ENCODE data around the gene USP17L27. TPM values are rescaled to one million over a fixed set of nuclear protein-coding genes. Genes with fewer than 3 reads are reported as not detected.
A peak's percentile ranks its signal among the peaks of the same experiment; 100 is the strongest.
"Not testable (repeated sequence)": the region's sequence is repeated elsewhere in the genome, so short reads cannot be mapped to it uniquely, and the experiment has no call there.

USP17L27 gene
- total and polyA plus RNA-seq, 8 donors, result not detected

- ATAC-seq; H3K36me3 ChIP-seq; H3K27ac ChIP-seq; H3K27me3 ChIP-seq; H3K4me1 ChIP-seq; intact Hi-C loops (cut with DNase I); H3K9me3 ChIP-seq: not testable (repeated sequence)
- peak; percentile 46 to 69 for TF ChIP-seq CTCF (IDR thresholded peaks at IDR 0.05)
- peak in 3 of 4 donors; percentile 2 to 68 (median 9) for DNase-seq
- peak overlapping the region; percentile 20 to 28 for H3K4me3 ChIP-seq
Measured at GRCh38 chr4:9381012-9381534, 37.1 kb downstream of the USP17L27 start.

- H3K36me3 ChIP-seq, result no peaks in the 10 kb centered on the region
- H3K27me3 ChIP-seq, result no peaks in the 10 kb centered on the region
- intact Hi-C loops (cut with DNase I), result no loop called here
- ATAC-seq, result no peak
- no peak overlapping the region for H3K27ac ChIP-seq
- no peak for DNase-seq
- no peaks in the 10 kb centered on the region for H3K4me1 ChIP-seq
- no peak overlapping the region for H3K4me3 ChIP-seq
- TF ChIP-seq CTCF (IDR thresholded peaks at IDR 0.05), result no peak
- no peaks in the 10 kb centered on the region for H3K9me3 ChIP-seq
Measured at GRCh38 chr4:9384126-9384525, 40.2 kb downstream of the USP17L27 start.

GRCh38 chr4:9389001-9389400 lies 45.1 kb downstream of the USP17L27 start:
- ATAC-seq; H3K9me3 ChIP-seq; H3K4me1 ChIP-seq; H3K4me3 ChIP-seq; H3K36me3 ChIP-seq; H3K27ac ChIP-seq; H3K27me3 ChIP-seq; intact Hi-C loops (cut with DNase I); DNase-seq: not testable (repeated sequence)

Other genes starting within 250 kb of the USP17L27 start
- gene FAM90A26, start 173.7 kb upstream of the USP17L27 start, total RNA-seq, result not detected
- gene FAM90A26, start 173.7 kb upstream of the USP17L27 start, polyA plus RNA-seq (ENCODE audit: insufficient read length in 6 of 6), result under 1 TPM; 0.08 to 0.23 (median 0.14) TPM
- not detected for gene USP17L10, start 133.5 kb upstream of the USP17L27 start, total RNA-seq
- not detected for gene USP17L10, start 133.5 kb upstream of the USP17L27 start, polyA plus RNA-seq (ENCODE audit: insufficient read length in 6 of 6)
- gene USP17L11, start 128.7 kb upstream of the USP17L27 start, total RNA-seq, result not detected
- not detected for gene USP17L11, start 128.7 kb upstream of the USP17L27 start, polyA plus RNA-seq (ENCODE audit: insufficient read length in 6 of 6)
- gene USP17L12, start 124.0 kb upstream of the USP17L27 start, total RNA-seq, result not detected
- not detected for gene USP17L12, start 124.0 kb upstream of the USP17L27 start, polyA plus RNA-seq (ENCODE audit: insufficient read length in 6 of 6)
- gene USP17L13, start 119.3 kb upstream of the USP17L27 start, total RNA-seq, result not detected
- not detected for gene USP17L13, start 119.3 kb upstream of the USP17L27 start, polyA plus RNA-seq (ENCODE audit: insufficient read length in 6 of 6)
- gene USP17L15, start 109.8 kb upstream of the USP17L27 start, total RNA-seq, result not detected
- gene USP17L15, start 109.8 kb upstream of the USP17L27 start, polyA plus RNA-seq (ENCODE audit: insufficient read length in 6 of 6), result not detected
- gene USP17L17, start 100.3 kb upstream of the USP17L27 start, total RNA-seq, result not detected
- gene USP17L17, start 100.3 kb upstream of the USP17L27 start, polyA plus RNA-seq (ENCODE audit: insufficient read length in 6 of 6), result not detected
- gene USP17L18, start 95.5 kb upstream of the USP17L27 start, total RNA-seq, result not detected
- not detected for gene USP17L18, start 95.5 kb upstream of the USP17L27 start, polyA plus RNA-seq (ENCODE audit: insufficient read length in 6 of 6)
- not detected for gene USP17L19, start 90.8 kb upstream of the USP17L27 start, total RNA-seq
- not detected for gene USP17L19, start 90.8 kb upstream of the USP17L27 start, polyA plus RNA-seq (ENCODE audit: insufficient read length in 6 of 6)
- not detected for gene USP17L20, start 86.0 kb upstream of the USP17L27 start, total RNA-seq
- gene USP17L20, start 86.0 kb upstream of the USP17L27 start, polyA plus RNA-seq (ENCODE audit: insufficient read length in 6 of 6), result not detected
- not detected for gene USP17L21, start 81.3 kb upstream of the USP17L27 start, total RNA-seq
- gene USP17L21, start 81.3 kb upstream of the USP17L27 start, polyA plus RNA-seq (ENCODE audit: insufficient read length in 6 of 6), result not detected
- not detected for gene USP17L22, start 76.5 kb upstream of the USP17L27 start, total RNA-seq
- gene USP17L22, start 76.5 kb upstream of the USP17L27 start, polyA plus RNA-seq (ENCODE audit: insufficient read length in 6 of 6), result not detected
- gene USP17L24, start 19.0 kb upstream of the USP17L27 start, total RNA-seq, result not detected
- not detected for gene USP17L24, start 19.0 kb upstream of the USP17L27 start, polyA plus RNA-seq (ENCODE audit: insufficient read length in 6 of 6)
- not detected for gene USP17L25, start 14.2 kb upstream of the USP17L27 start, total RNA-seq
- gene USP17L25, start 14.2 kb upstream of the USP17L27 start, polyA plus RNA-seq (ENCODE audit: insufficient read length in 6 of 6), result not detected
- gene USP17L26, start 9.5 kb upstream of the USP17L27 start, total RNA-seq, result not detected
- gene USP17L26, start 9.5 kb upstream of the USP17L27 start, polyA plus RNA-seq (ENCODE audit: insufficient read length in 6 of 6), result not detected
- gene USP17L5, start 4.7 kb upstream of the USP17L27 start, total RNA-seq, result not detected
- gene USP17L5, start 4.7 kb upstream of the USP17L27 start, polyA plus RNA-seq (ENCODE audit: insufficient read length in 6 of 6), result not detected
- not detected for gene USP17L28, start 4.7 kb downstream of the USP17L27 start, total RNA-seq
- not detected for gene USP17L28, start 4.7 kb downstream of the USP17L27 start, polyA plus RNA-seq (ENCODE audit: insufficient read length in 6 of 6)
- gene USP17L29, start 9.5 kb downstream of the USP17L27 start, total RNA-seq, result not detected
- not detected for gene USP17L29, start 9.5 kb downstream of the USP17L27 start, polyA plus RNA-seq (ENCODE audit: insufficient read length in 6 of 6)
- not detected for gene USP17L30, start 19.0 kb downstream of the USP17L27 start, total RNA-seq
- gene USP17L30, start 19.0 kb downstream of the USP17L27 start, polyA plus RNA-seq (ENCODE audit: insufficient read length in 6 of 6), result not detected
- not detected for gene DEFB131A, start 100.3 kb downstream of the USP17L27 start, total RNA-seq
- not detected for gene DEFB131A, start 100.3 kb downstream of the USP17L27 start, polyA plus RNA-seq (ENCODE audit: insufficient read length in 6 of 6)

Data from left lung (tissue), 10 donors.